ENCODE data around the gene VEZT.
"Not testable (repeated sequence)": the region's sequence is repeated elsewhere in the genome, so short reads cannot be mapped to it uniquely, and the experiment has no call there.

Gene VEZT

GRCh38 chr12:95217377-95218149 is at the start of gene VEZT, which contains the start of gene FGD6:
Gene VEZT, plus strand, starts transcription at chr12:95217807. Its CDS starts 44 bp downstream, at chr12:95217851.
Gene FGD6, minus strand, starts transcription at chr12:95217467. Its CDS starts 227 bp downstream, at chr12:95217240.
- peak; percentile 99 for DNase-seq (ENCODE audit: low read depth)

GRCh38 chr12:95168746-95169145 is 48.9 kb upstream of the VEZT start:
- DNase-seq (ENCODE audit: low read depth) = no peak

GRCh38 chr12:95169368-95169767 is 48.2 kb upstream of the VEZT start:
- no peak for DNase-seq (ENCODE audit: low read depth)

- peak; percentile 30 for DNase-seq (ENCODE audit: low read depth)
These were observed 44.0 kb upstream of the VEZT start for GRCh38 chr12:95173392-95174251.

GRCh38 chr12:95177201-95177768 is 40.3 kb upstream of the VEZT start:
- DNase-seq (ENCODE audit: low read depth) = no peak

GRCh38 chr12:95178136-95178535 is 39.5 kb upstream of the VEZT start:
- no peak for DNase-seq (ENCODE audit: low read depth)

- no peak for DNase-seq (ENCODE audit: low read depth)
These were observed 38.6 kb upstream of the VEZT start for GRCh38 chr12:95179011-95179410.

- DNase-seq (ENCODE audit: low read depth) = no peak
These were observed 36.5 kb upstream of the VEZT start for GRCh38 chr12:95181103-95181502.

- DNase-seq (ENCODE audit: low read depth) = peak; percentile 34
These were observed 34.7 kb upstream of the VEZT start for GRCh38 chr12:95182868-95183415.

- no peak for DNase-seq (ENCODE audit: low read depth)
These were observed 33.5 kb upstream of the VEZT start for GRCh38 chr12:95184121-95184520.

- DNase-seq (ENCODE audit: low read depth) = no peak
These were observed 32.5 kb upstream of the VEZT start for GRCh38 chr12:95185072-95185471.

GRCh38 chr12:95185854-95186253 is 31.8 kb upstream of the VEZT start:
- no peak for DNase-seq (ENCODE audit: low read depth)

GRCh38 chr12:95187865-95188415 is 29.7 kb upstream of the VEZT start:
- no peak for DNase-seq (ENCODE audit: low read depth)

GRCh38 chr12:95191060-95191696 is 26.4 kb upstream of the VEZT start:
- no peak for DNase-seq (ENCODE audit: low read depth)

GRCh38 chr12:95192271-95192670 is 25.3 kb upstream of the VEZT start:
- no peak for DNase-seq (ENCODE audit: low read depth)

GRCh38 chr12:95193139-95193538 is 24.5 kb upstream of the VEZT start:
- no peak for DNase-seq (ENCODE audit: low read depth)

- no peak for DNase-seq (ENCODE audit: low read depth)
These were observed 22.5 kb upstream of the VEZT start for GRCh38 chr12:95195122-95195521.

- not testable (repeated sequence) for DNase-seq (ENCODE audit: low read depth)
These were observed 20.6 kb upstream of the VEZT start for GRCh38 chr12:95196875-95197569.

- DNase-seq (ENCODE audit: low read depth) = no peak
These were observed 20.0 kb upstream of the VEZT start for GRCh38 chr12:95197636-95198035.

- no peak for DNase-seq (ENCODE audit: low read depth)
These were observed 18.7 kb upstream of the VEZT start for GRCh38 chr12:95198914-95199313.
